T-helper 1 cell (primary cell): Measurements from ENCODE around the gene XIRP1.
A peak's percentile ranks its signal among the peaks of the same experiment; 100 is the strongest.

ENCODE experiments used
- DNase-seq, 5 donors: peaks; one replicate each; pipeline ENCODE4 v3.0.0-alpha.2; 2012 to 2020

XIRP1 gene

DNA sequence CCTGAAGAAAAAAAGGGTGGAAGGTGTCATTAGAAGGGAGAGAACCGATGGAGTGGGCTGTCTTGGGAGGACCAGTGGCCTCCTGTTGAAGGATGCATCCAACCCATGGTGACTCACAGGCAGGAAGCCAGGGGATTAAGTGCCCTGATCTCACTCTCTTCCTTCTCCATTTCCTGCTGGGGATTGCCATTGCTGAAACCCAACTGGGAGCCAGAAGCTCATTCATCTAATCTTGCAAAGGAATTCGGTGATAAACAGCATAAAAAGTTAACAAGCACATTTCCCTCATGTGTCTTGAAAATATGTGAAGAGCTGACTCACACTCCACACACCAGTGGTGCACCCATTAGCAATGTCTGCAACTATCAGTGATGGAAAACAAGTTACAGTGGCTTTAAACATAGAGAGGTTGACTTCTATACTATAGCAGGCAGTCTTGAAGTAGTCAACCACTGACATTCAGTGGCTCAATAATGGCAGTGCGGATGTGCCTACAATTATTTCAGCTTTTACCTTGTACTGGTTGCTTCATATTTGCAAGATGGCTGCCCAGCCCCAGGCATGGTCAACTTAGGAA is 26.2 kb downstream of the XIRP1 start:
- DNase-seq: no peak

GRCh38 chr3:39165518-39165917 is 26.9 kb downstream of the XIRP1 start:
- no peak for DNase-seq

GRCh38 chr3:39164414-39164813 is 28.0 kb downstream of the XIRP1 start:
- no peak for DNase-seq

DNA sequence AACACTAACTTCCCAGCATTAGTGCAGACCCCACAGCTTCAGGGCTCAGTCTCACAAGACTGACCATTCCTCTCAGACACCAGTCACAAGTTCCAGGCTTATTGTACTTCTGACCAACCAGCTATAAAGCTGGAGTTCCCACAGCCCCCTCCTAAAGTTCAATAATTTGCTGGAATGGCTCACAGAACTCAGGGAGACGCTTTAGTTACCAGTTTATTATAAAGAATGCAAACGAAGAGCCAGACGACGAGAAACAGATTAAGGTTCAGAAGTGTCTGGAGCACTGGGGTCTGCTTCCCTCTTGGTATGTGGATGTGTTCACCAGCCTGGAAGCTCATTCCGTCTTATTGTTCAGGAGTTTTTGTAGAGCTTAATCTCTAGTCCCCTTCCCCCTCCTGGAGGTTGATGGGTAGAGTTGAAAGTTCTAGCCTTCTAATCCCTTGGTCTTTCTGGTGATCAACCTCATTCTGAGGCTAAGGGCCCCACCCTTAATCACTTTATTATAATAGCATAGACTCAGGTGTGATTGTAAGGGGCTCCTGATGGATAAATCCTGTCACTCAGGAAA is 34.2 kb downstream of the XIRP1 start:
- DNase-seq: no peak

DNA sequence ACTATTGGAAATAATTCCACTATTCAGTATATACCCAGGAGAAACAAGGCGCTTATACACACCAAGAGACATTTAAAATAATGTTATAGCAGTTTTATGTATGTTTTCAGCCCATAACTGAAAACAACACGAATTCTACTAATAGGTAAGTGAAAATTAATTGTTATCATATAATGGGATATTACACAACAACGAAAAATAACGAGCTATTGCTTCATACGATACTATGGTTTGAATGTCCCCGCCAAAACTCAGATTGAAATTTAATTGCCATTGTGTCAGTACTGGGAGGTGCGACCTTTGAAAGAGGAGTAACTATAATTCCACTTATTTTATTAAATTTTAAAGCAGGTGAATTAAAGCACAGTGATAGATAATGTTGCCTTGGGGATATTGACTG is 35.0 kb downstream of the XIRP1 start:
- no peak for DNase-seq

DNA sequence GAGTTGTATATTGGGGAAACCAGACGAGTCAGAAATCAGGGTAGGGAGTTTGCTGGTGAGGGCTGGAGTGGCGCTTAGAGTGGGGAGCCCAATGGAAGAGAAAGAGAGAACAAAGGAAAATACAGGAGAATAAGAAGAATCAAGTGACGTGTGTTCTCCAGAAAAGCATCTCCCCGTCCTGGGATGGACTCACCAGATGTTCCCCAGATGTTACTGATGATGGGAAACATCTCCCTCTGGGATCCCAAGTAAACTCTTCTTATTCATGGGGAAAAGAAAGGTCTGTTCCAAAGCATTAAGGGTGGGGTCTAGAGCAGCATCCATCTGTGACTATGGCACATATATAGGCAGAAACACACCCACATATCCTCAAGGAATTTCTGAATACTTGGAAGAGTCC is 36.0 kb downstream of the XIRP1 start:
- no peak for DNase-seq

DNA sequence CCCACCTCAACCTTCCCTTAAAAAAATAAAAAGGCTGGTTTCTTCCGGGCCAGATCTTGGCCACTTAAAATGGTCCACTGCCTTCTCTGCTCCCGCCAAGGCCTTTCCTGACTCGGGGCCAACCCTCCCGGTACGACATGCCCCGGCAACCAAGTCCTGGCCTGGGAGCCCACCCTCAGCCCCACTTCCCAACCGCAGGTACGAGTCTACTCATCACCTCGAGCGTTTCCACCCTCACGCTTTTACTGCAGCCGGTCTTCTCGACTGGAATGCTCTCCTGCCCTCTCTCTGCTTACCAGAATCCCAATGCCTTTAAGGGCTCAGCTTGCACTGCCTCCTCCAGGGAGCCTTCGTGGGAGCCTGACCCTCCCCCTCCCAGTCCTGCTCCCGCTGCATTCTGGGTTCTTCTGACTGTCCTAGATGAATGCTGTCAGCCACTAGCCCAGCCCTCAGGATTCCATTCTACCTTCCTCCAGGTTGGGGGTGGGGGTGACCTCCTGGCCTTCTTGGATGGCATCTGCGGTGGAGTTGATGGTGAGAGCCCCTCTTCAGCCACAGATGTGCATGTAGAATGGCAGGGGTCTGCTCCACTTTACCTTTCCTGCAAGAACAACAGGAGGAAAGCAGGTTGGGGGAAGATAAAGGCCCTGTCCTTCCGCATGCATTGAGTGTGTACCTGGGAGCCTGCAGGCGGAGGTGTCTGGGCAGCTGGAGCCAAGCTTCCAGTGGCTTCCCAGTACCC is 37.9 kb downstream of the XIRP1 start:
- DNase-seq: no peak

- DNase-seq: no peak
These were observed 38.5 kb downstream of the XIRP1 start for GRCh38 chr3:39153977-39154279.

- peak in 2 of 5 donors; percentile 24 to 45 for DNase-seq
These were observed 41.4 kb downstream of the XIRP1 start for GRCh38 chr3:39150803-39151631.

GRCh38 chr3:39150148-39150802 is 42.1 kb downstream of the XIRP1 start:
- DNase-seq: no peak

GRCh38 chr3:39149498-39150147 is 42.8 kb downstream of the XIRP1 start:
- DNase-seq: no peak

DNA sequence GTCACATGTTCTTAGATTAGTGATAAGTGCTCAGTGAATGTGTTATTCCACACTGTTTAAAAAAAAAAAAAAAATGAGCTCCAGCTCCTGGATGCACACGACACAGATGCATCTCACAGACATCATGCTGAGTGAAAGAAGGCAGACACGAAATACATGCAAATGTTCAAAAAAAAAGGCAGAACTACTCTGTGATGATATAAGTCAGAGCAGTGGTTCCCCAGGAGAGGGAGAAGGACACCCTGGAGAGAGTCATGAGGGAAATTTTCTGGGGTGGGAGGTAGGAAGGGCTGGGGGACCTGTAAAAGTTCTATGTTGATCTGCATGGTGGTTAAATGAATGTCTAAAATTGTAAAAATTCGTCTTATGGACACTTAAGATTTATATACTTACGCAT is 43.3 kb downstream of the XIRP1 start:
- no peak for DNase-seq

DNA sequence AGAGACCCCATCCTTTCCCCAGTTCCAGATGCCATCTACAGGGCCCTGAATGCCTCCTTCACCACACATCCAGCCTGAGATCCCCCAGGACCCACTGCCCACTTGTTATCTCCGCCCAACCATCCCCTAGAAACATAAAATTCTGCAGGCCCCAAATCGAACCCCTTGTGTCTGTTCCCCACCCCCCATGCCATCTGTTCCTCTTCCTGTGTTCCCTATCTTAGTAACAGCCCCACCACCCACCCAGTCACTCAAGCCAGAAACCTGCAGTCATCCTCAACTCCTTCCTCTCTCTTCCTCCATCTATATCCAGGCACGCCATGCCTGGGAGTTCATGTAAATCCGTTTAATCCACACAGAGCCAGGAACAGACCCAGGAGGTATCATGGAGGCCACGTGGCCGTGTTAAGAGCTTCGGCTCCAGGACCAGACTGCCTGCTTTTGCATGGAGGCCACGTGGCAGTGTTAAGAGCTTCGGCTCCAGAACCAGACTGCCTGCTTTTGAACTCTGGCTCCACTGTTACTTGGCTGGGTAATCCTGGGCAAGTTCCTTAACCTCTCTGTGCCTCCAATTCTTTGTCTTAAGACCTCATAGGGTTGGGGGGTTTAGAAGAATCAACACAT is 43.8 kb downstream of the XIRP1 start:
- DNase-seq: no peak

GRCh38 chr3:39147711-39148434 is 44.5 kb downstream of the XIRP1 start:
- peak in 1 of 5 donors; percentile 75 for DNase-seq

GRCh38 chr3:39146611-39147591 is 45.5 kb downstream of the XIRP1 start:
- peak in 3 of 5 donors; percentile 47 to 82 (median 48) for DNase-seq

- no peak for DNase-seq
These were observed 46.3 kb downstream of the XIRP1 start for GRCh38 chr3:39146083-39146501.

- no peak for DNase-seq
These were observed 47.5 kb downstream of the XIRP1 start for GRCh38 chr3:39144748-39145380.

- DNase-seq: no peak
These were observed 48.2 kb downstream of the XIRP1 start for GRCh38 chr3:39144095-39144747.
